ENCODE measurements around the gene PBRM1.

The PBRM1 gene

DNA sequence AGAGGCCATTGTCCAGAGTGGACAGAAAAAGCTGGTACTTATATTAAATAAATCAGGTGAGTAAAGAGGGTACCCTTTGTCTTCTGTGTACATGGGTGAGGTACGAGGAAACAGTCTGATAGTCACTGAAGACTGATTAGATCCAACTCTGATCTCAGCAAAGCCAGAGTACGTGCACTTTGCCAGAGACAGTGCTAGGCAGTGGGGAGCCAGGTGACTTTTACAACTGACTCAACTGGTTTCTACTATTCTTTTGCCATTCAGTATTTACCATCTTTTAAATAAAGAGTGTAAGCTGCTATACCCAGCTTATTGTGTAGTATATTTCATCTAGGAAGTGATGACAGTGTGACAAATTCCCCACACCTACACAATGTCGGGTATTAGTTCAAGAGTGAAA lies 3.4 kb upstream of the PBRM1 start:
- TF ChIP-seq CEBPB (IDR thresholded peaks at IDR 0.05), result no peak
- TF ChIP-seq TEAD4 (IDR thresholded peaks at IDR 0.05), result no peak
- no peak for TF ChIP-seq RAD21 (IDR thresholded peaks at IDR 0.05; ENCODE audit: low read depth)
- no peak for TF ChIP-seq YY1 (IDR thresholded peaks at IDR 0.05; ENCODE audit: low read depth)
- TF ChIP-seq CREB1 (IDR thresholded peaks at IDR 0.05; ENCODE audit: low read depth), result no peak
- TF ChIP-seq TAF1 (IDR thresholded peaks at IDR 0.05; ENCODE audit: low read depth), result no peak
- TF ChIP-seq FOXM1 (IDR thresholded peaks at IDR 0.05; ENCODE audit: borderline replicate concordance, low read depth), result no peak
- TF ChIP-seq, protein P1, sequence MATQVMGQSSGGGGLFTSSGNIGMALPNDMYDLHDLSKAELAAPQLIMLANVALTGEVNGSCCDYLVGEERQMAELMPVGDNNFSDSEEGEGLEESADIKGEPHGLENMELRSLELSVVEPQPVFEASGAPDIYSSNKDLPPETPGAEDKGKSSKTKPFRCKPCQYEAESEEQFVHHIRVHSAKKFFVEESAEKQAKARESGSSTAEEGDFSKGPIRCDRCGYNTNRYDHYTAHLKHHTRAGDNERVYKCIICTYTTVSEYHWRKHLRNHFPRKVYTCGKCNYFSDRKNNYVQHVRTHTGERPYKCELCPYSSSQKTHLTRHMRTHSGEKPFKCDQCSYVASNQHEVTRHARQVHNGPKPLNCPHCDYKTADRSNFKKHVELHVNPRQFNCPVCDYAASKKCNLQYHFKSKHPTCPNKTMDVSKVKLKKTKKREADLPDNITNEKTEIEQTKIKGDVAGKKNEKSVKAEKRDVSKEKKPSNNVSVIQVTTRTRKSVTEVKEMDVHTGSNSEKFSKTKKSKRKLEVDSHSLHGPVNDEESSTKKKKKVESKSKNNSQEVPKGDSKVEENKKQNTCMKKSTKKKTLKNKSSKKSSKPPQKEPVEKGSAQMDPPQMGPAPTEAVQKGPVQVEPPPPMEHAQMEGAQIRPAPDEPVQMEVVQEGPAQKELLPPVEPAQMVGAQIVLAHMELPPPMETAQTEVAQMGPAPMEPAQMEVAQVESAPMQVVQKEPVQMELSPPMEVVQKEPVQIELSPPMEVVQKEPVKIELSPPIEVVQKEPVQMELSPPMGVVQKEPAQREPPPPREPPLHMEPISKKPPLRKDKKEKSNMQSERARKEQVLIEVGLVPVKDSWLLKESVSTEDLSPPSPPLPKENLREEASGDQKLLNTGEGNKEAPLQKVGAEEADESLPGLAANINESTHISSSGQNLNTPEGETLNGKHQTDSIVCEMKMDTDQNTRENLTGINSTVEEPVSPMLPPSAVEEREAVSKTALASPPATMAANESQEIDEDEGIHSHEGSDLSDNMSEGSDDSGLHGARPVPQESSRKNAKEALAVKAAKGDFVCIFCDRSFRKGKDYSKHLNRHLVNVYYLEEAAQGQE (IDR thresholded peaks at IDR 0.05; ENCODE audit: low read depth), result no peak
- no peak for TF ChIP-seq TCF12 (IDR thresholded peaks at IDR 0.05; ENCODE audit: low read depth)
- no peak for TF ChIP-seq ZBTB7A (IDR thresholded peaks at IDR 0.05; ENCODE audit: low read depth)
- no peak for TF ChIP-seq USF1 (IDR thresholded peaks at IDR 0.05)
- TF ChIP-seq NFIC (IDR thresholded peaks at IDR 0.05), result no peak
- TF ChIP-seq EP300 (IDR thresholded peaks at IDR 0.05; ENCODE audit: borderline replicate concordance), result no peak
- no peak for TF ChIP-seq MAX (IDR thresholded peaks at IDR 0.05)
- no peak for TF ChIP-seq EGR1 (IDR thresholded peaks at IDR 0.05)

DNA sequence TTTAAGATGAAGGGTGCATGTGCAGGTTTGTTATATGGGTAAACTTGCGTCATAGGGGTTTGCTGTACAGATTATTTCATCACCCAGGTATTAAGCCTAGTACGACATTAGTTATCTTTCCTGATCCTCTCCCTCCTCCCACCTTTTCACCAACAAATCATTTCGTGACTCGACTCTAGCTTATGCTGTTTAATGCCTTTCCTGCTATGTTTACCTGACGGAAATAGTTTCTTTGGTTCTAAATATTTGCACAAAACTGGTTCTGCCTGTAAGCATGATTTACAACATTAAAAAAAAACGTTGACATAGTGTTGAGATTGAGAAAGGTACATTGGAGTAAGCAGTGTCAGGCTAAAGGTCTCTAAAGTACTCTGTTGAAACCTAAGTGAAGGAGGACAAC lies 2.6 kb upstream of the PBRM1 start:
- TF ChIP-seq TCF12 (IDR thresholded peaks at IDR 0.05; ENCODE audit: low read depth), result no peak
- no peak for TF ChIP-seq EP300 (IDR thresholded peaks at IDR 0.05; ENCODE audit: borderline replicate concordance)
- no peak for TF ChIP-seq MAX (IDR thresholded peaks at IDR 0.05)
- TF ChIP-seq ZBTB7A (IDR thresholded peaks at IDR 0.05; ENCODE audit: low read depth), result no peak
- TF ChIP-seq USF1 (IDR thresholded peaks at IDR 0.05), result no peak
- TF ChIP-seq, protein P1 (IDR thresholded peaks at IDR 0.05; ENCODE audit: low read depth), result no peak
- no peak for TF ChIP-seq EGR1 (IDR thresholded peaks at IDR 0.05)
- TF ChIP-seq YY1 (IDR thresholded peaks at IDR 0.05; ENCODE audit: low read depth), result no peak
- TF ChIP-seq RAD21 (IDR thresholded peaks at IDR 0.05; ENCODE audit: low read depth), result no peak
- no peak for TF ChIP-seq TAF1 (IDR thresholded peaks at IDR 0.05; ENCODE audit: low read depth)
- TF ChIP-seq CREB1 (IDR thresholded peaks at IDR 0.05; ENCODE audit: low read depth), result no peak
- no peak for TF ChIP-seq TEAD4 (IDR thresholded peaks at IDR 0.05)
- TF ChIP-seq NFIC (IDR thresholded peaks at IDR 0.05), result no peak
- TF ChIP-seq FOXM1 (IDR thresholded peaks at IDR 0.05; ENCODE audit: borderline replicate concordance, low read depth), result no peak
- no peak for TF ChIP-seq CEBPB (IDR thresholded peaks at IDR 0.05)

GRCh38 chr3:52685285-52685708 lies 416 bp downstream of the PBRM1 start:
- TF ChIP-seq EP300 (IDR thresholded peaks at IDR 0.05; ENCODE audit: borderline replicate concordance) (no peak), CEBPB (IDR thresholded peaks at IDR 0.05) (no peak), YY1 (IDR thresholded peaks at IDR 0.05; ENCODE audit: low read depth) (no peak), RAD21 (IDR thresholded peaks at IDR 0.05; ENCODE audit: low read depth) (no peak), EGR1 (IDR thresholded peaks at IDR 0.05) (no peak), TEAD4 (IDR thresholded peaks at IDR 0.05) (no peak), FOXM1 (IDR thresholded peaks at IDR 0.05; ENCODE audit: borderline replicate concordance, low read depth) (no peak), TAF1 (IDR thresholded peaks at IDR 0.05; ENCODE audit: low read depth) (no peak; the same call in 1 of the 2 replicates), ZBTB7A (IDR thresholded peaks at IDR 0.05; ENCODE audit: low read depth) (no peak), TCF12 (IDR thresholded peaks at IDR 0.05; ENCODE audit: low read depth) (no peak; the same call in 1 of the 2 replicates), USF1 (IDR thresholded peaks at IDR 0.05) (no peak), MAX (IDR thresholded peaks at IDR 0.05) (no peak)
- TF ChIP-seq, protein P1 (IDR thresholded peaks at IDR 0.05; ENCODE audit: low read depth), result no peak
